ENCODE results near the gene BLNK.
A peak's percentile ranks its signal among the peaks of the same experiment; 100 is the strongest.
"Not testable (repeated sequence)": the region's sequence is repeated elsewhere in the genome, so short reads cannot be mapped to it uniquely, and the experiment has no call there.

BLNK gene

GRCh38 chr10:96271016-96271815 lies at the start of gene BLNK:
TSS of gene BLNK (minus strand) at chr10:96271569. CDS start at chr10:96271398, 171 bp downstream.
- DNase-seq, result no peak

- DNase-seq, result no peak
These were observed 48.5 kb upstream of the BLNK start for GRCh38 chr10:96319754-96320474.

- DNase-seq, result no peak
These were observed 45.9 kb upstream of the BLNK start for GRCh38 chr10:96317067-96317833.

GRCh38 chr10:96313344-96313743 lies 42.0 kb upstream of the BLNK start:
- no peak for DNase-seq

GRCh38 chr10:96311180-96311715 lies 39.9 kb upstream of the BLNK start:
- no peak for DNase-seq

DNA sequence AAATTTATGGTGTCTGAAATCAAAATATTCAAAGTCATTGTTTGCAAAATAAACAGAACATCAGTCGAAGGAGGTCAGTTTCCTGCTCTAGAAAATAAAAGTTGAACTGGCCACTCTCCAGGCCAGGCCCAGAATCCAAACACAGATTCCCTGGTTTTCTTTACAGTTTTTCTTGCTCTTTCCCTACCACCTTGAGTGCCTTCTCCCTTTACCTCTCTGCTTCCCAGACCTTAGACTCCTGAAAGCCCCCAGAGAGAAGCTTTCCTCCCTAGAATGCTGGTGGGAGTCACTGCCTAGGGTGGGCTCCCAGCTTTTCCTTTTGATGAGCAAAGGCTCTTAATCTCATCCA lies 38.9 kb upstream of the BLNK start:
- DNase-seq, result no peak

- DNase-seq, result no peak
These were observed 38.4 kb upstream of the BLNK start for GRCh38 chr10:96309628-96310320.

DNA sequence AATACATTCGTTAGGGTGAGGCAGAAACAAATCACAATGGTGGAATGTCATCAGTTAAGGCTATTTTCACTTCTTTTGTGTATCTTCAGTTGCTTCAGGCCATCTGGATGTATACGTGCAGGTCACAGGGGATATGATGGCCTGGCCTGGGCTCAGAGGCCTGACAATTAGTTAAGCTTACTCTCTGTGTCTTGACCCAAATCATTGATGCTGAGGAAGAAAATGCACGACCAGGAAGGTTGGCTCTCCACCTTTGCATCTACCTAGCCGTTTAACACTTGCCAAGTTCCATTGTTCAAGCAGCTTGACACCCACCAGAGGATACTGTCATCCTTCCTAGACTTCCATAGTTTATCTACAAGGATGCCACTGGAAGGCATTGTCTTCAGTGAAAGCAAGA lies 37.5 kb upstream of the BLNK start:
- not testable (repeated sequence) for DNase-seq

DNA sequence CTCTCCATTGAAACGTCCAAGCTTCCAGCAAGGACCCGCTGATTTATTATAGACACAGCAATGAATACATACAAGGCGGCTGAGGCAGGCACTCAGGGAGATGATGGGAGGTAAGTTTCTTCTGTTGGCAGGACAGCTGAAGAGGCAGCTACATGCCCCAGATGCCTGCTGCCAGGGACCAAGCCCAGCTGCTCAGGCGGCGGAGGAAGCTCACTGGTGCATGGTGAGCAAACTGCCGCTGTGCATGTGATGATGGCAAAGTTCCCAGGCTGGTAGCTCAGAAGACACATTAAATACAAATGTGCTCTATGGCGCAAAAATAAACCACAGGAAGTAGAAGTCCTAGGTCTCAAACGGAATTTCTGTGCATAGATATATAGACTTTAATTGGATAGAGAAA lies 35.1 kb upstream of the BLNK start:
- peak; percentile 24 for DNase-seq

- DNase-seq, result no peak
These were observed 33.6 kb upstream of the BLNK start for GRCh38 chr10:96305019-96305418.

DNA sequence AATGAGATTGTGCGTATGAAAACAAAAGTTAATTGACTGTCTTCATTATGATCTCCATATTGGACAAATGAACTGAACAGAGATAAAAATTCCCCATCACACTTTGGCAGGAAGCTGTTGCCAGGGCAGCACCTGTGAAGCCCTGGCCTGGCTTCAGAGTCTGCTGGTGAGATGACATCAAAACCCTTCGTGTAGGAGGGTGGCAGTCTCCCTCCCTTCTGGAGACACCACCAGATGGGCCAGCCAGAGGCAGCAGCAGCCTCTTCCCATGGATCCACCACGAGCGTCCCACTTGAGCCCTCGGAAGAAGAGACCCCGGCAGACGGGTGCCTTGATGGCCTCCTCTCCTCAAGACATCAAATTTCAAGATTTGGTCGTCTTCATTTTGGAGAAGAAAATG lies 32.9 kb upstream of the BLNK start, which contains the start of gene DNTT:
Gene DNTT, plus strand, starts transcription at position 205 of the 400 bp plus-strand sequence. Its CDS starts 64 bp downstream, at position 269.
- no peak for DNase-seq

DNA sequence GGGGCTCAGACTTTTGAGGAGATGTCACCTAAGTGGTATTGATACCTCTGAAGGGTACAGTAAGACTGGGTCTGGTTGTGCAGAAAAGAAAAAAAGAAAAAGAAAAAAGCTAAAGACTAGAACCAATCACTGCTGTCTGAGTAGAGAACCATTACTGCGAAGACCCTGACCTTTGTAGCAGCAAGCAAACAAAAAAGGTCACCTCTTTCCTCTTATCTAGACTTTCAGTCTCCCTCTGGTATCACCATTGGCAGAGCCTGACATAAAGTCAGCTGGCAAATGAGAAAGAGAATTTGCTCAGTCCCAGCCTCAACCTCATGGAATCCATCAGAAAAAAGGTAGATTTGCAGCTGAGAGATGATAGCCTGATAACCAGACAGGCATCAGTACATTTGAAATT lies 30.2 kb upstream of the BLNK start:
- DNase-seq, result no peak

- no peak for DNase-seq
These were observed 28.0 kb upstream of the BLNK start for GRCh38 chr10:96299383-96299782.

GRCh38 chr10:96298362-96298761 lies 27.0 kb upstream of the BLNK start:
- no peak for DNase-seq

GRCh38 chr10:96297486-96297885 lies 26.1 kb upstream of the BLNK start:
- DNase-seq, result no peak

DNA sequence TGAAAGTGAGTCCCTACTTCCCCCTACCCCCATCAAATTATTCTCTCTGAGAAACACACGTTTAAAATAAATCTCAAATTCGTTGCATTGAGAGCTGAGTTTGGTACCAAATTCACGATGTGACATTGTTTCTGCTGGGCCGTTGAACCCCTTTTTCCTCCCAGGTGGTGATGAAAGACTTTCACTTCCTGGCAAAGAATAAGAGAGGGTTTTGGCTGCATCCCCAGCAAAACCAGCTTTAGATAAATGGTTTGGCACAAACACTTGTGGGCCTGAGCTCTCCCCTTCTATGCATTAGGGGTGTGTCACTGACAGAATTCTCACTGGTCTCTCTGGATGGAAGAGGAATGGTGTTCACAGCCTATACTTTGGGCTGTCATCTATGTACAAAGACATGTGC lies 24.1 kb upstream of the BLNK start:
- DNase-seq, result no peak

DNA sequence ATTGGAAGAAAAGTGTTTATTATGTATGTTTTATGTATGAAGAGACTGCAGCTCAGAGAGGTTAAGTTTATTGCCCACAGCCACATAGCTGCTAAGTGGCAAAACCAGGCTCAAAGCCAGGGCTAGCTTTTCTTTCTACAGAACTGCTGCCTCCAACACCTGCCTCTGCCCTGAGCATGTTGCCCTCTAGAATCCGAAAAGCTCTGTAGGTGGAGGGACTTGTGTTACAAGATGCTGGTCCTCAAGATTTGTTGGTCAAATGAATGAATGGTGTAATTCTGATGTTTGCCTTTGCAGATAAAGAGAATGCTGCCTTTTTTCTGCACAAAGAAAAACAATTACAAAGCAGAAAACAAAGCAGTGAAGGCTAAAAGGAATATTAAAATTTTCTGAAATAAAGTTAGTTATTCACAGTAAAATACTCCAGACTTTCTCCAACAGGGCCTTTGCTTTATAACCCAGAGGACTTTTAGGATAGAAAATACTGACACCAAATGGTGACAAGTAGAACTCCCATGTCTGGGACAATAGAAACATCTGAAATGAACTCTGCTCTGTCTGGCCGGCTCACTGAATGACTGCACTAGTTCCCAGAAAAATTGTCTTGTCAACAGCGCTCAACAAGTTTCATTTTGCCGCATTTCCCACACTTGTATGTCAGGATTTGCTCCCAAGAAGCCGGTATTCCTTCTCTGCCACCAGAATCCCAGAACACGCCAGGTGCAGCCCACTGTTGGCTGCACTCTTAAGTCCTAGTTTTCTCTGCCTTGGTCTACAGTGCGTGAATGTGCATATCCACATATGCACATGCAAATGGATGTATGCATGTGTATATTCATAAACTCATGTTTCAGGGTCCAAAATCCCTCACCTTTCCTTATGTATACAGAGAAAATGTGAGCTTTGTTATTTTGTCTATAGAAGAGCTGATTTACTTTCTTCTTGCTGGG lies 21.9 kb upstream of the BLNK start:
- no peak for DNase-seq

GRCh38 chr10:96290368-96291133 lies 19.2 kb upstream of the BLNK start:
- no peak for DNase-seq

DNA sequence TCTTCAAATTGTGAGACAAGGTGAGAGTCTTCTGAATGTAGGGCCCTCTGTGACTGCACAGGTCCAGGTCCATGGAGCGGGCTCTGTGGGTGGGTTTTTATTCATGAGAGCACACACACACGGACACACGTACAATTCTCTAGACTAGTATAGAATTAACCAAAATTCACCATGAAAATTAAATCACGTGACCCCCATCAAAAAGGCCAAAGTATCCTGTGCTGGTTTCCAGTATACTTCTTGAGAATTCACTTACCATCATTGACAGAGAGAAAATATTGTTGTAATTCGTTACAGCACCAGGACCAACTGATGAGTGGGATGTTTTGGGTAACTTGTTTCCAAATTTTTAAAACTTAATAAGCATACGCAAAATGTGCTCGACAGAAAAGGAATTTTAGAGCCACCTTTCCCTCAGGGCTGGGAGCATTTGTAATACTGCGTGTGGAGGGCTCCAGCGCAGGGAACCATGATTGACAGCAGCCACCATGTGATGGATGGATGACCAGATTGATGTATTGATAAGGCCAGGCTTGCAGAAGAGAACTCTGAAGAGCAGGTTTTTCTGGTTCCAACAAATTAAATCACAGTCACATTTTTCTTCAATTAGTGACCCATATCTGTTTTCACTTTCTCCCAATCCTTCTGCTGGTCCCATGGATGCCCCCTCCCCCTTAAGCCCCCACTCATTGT lies 18.0 kb upstream of the BLNK start:
- DNase-seq, result no peak

DNA sequence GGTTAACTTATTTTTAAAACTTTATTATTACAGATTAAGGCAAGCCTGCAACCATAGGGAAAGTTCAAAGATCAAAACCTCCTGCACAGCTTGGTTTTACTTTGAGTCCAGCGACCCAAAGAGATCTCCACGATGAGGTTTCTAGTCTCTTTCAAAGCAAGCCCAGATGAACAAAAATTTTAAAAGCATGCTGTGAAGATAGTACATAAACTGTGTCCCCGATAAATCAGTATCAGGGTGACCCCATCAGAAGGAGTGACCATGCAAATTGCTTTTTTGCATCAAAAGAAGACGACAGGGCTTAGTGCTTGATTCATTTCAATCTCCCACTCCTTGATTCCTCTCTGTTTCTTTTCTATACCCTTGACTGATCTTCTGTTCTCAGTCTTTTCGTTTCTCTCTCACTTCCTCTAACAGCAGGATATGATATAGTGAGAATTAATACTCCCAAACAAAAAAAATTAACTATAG lies 16.8 kb upstream of the BLNK start:
- no peak for DNase-seq

Data from NCI-H1105 (cell line).